Fibroblast of the aortic adventitia (primary cell): ENCODE results near the gene MYLK. TPM values are rescaled to one million over a fixed set of nuclear protein-coding genes. Genes with fewer than 3 reads are reported as not detected.

Source experiments
- DNase-seq: peaks from one replicate; pipeline ENCODE4 v3.0.0-alpha.2; 2010; ENCODE audit warnings: low read depth
- H3K4me3 ChIP-seq: 2 replicates; pipeline ENCODE4 v1.5.1; 2011; ENCODE audit warnings: low read depth, mild to moderate bottlenecking, control low read depth, low read length, moderate library complexity
- total RNA-seq: library from RNA; depleted of rRNA; stranded (reverse); fragments of >200 nt; gene quantifications from 2 replicates; pipeline ENCODE4 v1.2.3, GENCODE V29; 2012; ENCODE audit warnings: low replicate concordance
- TF ChIP-seq, protein P1 (sequence below): IDR thresholded peaks from 2 replicates; pipeline ENCODE4 v1.5.1; 2011; ENCODE audit warnings: mild to moderate bottlenecking, low read length, control low read depth, inconsistent platforms; ENCODE audit not compliant: insufficient read depth

The MYLK gene
- total RNA-seq, 1 donor, result 74.7 TPM

DNA sequence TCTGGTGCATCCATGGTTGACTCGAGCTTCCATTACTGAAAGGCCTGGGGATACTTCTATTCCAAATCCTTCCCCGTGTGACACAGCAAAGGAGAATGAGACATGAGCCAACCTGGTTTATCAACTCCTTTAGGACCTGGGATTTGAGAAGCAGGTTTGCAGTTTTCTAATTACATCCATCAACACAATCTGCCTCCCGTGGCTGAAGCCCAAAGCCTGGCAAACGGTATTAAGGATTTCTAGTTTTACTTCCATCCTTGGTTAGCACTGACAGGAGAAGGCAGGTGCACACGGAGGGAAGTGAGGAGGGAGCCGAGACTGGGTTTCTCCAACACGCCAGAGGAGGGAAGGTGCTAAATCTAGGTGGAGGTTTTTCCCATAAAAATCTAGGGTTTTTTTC, 79.0 kb downstream of the MYLK start:
- no peak overlapping the region for H3K4me3 ChIP-seq

DNA sequence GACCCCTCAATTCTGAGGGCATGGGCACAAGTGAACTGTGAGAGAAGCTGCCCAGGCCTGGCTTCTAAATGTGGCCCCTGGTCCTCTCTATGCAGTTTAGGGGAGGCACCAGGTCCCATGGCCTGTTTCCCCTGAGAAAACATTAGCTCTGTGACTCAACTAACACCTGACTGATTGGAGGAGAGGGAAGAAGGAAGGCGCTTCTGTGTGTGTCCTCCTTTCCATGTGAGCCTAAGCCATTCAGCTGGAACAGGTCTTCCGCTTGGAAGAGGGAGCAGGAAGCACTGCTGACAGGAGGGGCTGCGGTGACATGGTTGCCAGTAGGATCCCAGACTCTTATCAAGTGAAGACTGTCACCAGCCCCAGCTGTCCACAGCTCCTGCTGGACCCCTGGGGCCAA, 79.5 kb downstream of the MYLK start:
- no peak overlapping the region for H3K4me3 ChIP-seq
- TF ChIP-seq, protein P1, sequence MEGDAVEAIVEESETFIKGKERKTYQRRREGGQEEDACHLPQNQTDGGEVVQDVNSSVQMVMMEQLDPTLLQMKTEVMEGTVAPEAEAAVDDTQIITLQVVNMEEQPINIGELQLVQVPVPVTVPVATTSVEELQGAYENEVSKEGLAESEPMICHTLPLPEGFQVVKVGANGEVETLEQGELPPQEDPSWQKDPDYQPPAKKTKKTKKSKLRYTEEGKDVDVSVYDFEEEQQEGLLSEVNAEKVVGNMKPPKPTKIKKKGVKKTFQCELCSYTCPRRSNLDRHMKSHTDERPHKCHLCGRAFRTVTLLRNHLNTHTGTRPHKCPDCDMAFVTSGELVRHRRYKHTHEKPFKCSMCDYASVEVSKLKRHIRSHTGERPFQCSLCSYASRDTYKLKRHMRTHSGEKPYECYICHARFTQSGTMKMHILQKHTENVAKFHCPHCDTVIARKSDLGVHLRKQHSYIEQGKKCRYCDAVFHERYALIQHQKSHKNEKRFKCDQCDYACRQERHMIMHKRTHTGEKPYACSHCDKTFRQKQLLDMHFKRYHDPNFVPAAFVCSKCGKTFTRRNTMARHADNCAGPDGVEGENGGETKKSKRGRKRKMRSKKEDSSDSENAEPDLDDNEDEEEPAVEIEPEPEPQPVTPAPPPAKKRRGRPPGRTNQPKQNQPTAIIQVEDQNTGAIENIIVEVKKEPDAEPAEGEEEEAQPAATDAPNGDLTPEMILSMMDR, result no peak
- no peak for DNase-seq

More for the DNA sequence above, 79.0 kb downstream of the MYLK start:
- no peak for DNase-seq
- TF ChIP-seq, protein P1, result no peak

DNA sequence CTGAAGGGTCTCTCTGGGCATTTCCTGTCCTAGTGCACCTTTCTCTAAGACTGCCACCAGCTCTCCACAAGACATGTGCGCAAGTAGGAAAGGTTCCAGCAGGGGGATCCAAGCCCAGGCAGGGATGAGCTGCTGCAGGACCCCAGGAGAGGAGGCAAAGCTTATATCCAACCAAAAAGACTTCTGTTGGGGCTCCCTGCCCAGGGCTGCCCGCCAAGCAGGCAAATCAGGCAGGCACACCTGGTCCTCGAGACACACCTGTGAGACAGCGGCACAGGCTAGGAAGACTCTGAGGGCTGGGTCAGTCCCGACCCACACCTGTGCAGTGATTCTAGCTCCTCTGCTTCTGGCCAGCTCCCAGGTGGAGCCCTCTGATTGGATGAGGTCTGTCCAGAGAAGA, 80.6 kb downstream of the MYLK start:
- TF ChIP-seq, protein P1, result no peak
- H3K4me3 ChIP-seq, result no peak overlapping the region
- DNase-seq, result no peak

DNA sequence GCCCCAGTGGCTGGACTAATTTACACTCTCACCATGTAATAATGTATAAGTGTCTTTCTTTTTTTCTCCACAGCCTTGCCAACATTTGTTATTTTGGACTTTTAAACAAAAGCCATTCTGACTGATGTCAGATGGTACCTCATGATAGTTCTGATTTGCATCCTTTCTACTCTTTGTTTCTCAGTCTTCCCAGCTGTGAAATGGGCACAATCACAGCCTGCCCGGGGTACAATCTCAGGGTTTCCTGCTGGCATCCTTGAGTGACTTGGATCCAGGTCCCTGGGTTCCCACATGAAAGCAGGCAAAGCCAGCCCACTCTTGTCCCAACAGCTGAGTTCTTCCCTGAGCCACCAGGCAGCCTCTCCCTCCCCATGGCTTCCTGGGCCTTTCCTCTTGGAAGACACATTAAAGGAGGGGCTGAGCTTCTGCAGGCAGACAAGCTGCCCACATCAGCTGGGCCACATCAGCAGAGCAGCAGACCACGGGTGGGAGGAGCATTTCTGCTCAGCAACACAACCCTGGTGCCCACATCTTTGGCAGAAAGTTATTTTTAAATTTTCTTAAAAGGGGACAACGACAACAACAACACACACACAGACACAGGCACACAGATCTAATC, 82.0 kb downstream of the MYLK start:
- no peak for DNase-seq
- TF ChIP-seq, protein P1, result no peak

DNA sequence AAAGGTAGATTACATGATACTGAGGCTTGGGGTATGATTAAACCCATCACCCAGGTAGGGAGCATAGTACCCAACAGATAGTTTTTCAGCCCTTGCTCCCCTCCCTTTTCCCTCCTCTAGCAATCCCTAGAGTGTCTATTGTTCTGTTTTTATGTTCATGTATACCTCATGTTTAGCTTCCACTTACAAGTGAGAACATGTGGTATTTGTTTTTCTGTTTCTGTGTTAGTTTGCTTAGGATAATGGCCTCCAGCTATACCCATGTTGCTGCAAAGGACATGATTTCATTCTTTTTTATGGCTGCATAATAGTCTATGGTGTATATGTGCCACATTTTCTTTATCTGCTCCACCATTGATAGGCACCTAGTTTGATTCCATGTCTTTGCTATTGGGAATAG, 82.7 kb downstream of the MYLK start:
- no peak overlapping the region for H3K4me3 ChIP-seq
- DNase-seq, result no peak
- TF ChIP-seq, protein P1, result no peak

More for the DNA sequence above, 82.0 kb downstream of the MYLK start:
- no peak overlapping the region for H3K4me3 ChIP-seq

DNA sequence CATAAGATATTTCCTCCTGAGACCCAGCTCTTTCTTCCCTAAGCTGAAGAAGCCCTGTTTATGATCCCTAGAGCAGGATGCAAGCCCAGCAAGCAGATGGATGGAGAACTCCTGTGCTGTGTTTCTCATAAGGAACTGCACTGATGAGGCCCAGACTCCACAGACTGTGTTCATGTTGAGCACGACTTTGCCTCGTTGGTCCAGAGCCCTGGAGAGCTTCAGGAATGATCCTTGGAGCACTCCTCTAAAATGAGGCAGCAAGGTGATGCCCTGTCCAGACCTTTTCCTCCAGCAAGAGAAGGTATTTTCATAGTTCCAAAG, 83.8 kb downstream of the MYLK start:
- TF ChIP-seq, protein P1, result no peak
- no peak for DNase-seq
- no peak overlapping the region for H3K4me3 ChIP-seq
